Activated naive CD4-positive, alpha-beta T cell treated with anti-CD3 and anti-CD28 coated beads, Interleukin-2, amount 50 U/mL, for 16 hours (primary cell): ENCODE measurements around the gene PPP1R13B.
A peak's percentile ranks its signal among the peaks of the same experiment; 100 is the strongest.
"Not testable (repeated sequence)": the region's sequence is repeated elsewhere in the genome, so short reads cannot be mapped to it uniquely, and the experiment has no call there.

Experiments used
- DNase-seq: peaks from one replicate; pipeline ENCODE4 v3.0.0-alpha.2; 2020

PPP1R13B gene

GRCh38 chr14:103830511-103831270, 16.7 kb downstream of the PPP1R13B start:
- no peak for DNase-seq

DNA sequence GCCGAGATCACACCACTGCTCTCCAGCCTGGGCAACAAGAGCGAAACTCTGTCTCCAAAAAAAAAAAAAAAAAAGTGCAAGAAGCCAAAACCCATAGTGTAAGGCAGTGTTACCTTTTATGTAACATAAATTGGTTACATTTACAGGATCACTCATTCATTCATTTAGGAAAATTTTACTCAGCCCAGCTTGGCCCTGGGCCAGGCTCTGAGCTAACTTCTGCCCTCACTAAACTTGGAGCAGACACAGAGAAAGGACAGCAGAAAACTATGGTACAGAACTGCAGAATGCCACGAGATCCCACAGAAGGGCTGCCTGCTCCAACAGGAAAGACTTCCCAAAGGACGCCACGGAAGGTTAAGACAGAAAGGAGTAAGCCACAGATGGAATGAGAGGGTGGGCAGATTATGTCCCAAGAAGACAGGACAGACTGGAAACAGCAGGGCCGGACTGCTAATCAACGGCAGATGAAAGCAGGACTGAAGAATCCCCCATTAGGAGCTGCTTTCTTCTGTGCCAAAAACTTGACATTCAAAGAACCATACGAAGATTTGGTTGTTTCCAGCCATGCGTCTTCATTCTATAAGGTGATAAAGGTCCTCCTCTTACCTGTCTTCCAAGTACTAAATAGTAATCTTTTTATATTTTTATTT, 18.9 kb downstream of the PPP1R13B start:
- DNase-seq, result peak; percentile 27

- DNase-seq, result no peak
Observed at GRCh38 chr14:103825101-103825500, 22.3 kb downstream of the PPP1R13B start.

DNA sequence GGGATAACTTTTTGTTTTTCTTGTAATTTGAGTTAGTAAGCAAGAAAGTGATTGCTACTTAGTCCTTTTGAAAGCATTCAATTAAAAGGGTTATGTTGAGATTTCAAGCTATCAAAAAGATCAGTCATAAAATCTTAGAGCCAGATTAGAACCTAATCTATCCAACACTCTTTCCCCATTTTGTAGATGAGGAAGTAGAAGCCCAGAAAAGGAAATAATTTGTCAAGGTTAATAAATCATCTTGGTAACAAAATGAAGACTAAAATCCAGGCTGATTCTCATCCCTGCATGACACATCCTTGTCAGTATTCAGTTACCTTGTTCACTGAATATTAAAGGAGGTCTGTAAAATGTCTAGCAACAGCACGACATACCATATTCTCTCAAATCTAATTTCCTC, 26.5 kb downstream of the PPP1R13B start:
- DNase-seq, result no peak

DNA sequence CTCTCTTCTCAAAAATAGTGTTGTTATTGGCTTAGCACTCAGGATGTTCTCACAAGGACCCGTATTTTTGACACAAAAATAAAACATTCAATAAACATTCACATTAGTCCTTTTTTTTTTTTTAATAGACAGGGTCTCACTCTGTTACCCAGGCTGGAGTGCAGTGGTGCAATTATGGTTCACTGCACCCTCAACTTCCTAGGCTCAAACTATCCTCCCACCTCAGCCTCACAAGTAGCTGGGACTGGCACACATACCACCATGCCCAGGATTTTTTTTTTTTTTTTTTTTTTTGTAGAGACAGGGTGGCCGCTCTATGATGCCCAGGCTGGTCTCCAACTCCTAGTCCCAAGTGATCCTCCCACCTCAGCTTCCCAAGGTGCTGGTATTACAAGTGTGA, 27.0 kb downstream of the PPP1R13B start:
- DNase-seq, result no peak

DNA sequence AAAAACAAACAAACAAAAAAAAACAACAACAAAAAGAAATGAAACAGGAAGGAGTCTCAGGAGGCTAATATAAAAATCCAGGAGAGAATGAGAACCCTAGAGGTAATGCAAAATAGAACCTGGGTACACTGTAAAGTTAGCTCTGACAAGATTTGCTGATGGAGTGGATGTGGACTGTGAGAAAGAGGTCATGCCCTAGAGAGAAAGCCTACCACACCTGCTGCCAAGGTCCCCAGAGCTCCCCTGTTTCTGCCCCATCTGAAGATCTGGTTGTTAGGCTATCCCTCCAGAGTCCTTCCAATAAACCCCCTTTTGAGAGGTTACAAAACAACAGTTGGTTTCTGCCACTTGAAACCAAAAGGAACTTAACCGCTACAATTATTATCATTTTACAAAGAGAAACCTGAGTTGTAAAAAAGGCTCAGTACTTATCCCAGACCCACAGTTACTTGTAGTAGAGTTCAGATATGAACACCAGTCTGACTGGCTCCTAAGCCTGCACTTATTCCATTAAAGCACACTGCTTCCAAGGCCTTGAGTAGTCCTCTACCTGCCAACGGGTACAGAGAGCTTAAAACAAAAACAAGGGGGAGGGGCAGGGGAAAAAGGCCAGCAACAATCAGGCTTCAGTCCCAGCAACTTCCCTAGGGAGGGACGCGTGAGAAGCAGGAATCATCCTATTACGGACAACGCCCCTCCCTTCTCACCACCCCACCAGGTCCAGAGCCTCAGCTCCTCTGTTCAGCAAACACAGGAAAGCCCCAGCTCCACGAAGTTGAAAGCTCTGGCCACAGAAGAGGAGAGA, 27.7 kb downstream of the PPP1R13B start:
- no peak for DNase-seq

GRCh38 chr14:103818870-103819269, 28.5 kb downstream of the PPP1R13B start:
- no peak for DNase-seq

- DNase-seq, result no peak
Observed at GRCh38 chr14:103818422-103818821, 29.0 kb downstream of the PPP1R13B start.

DNA sequence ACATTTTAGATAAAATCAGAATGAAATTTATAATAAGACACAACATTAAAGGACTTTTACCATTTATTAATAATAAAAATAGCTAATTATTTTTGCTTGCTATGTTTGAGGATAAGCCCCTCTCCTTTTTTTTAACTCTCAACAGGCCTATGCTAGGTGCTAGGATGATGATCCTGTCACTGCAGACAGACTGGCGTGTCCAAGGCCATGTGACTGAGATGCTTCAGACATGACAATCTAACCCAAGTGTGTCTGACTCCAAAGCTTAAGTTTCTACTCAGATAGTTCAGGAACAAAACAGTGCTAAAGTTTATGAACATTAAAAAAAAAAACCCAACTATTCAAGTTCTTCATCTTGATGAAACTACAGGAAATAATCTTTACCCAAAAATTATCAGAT, 29.8 kb downstream of the PPP1R13B start:
- DNase-seq, result no peak

DNA sequence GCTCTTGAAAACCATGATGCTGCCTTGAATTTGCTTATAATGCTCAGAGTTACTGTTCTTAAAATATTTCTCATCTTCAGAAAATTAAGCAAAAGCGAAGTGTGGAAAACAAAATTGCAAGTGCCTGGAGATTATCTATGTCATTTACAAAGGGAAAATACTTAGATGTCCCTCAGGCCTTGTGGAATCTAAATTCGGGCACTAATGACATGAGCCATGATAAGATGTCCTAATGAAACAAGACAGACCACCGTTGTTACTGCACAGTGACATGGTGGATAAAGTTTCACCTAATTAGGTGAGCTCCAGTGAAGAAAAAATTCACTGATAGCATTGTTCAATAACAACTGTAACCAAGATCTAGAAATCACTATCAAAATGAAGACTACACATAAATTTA, 30.4 kb downstream of the PPP1R13B start:
- no peak for DNase-seq

- DNase-seq, result no peak
Observed at GRCh38 chr14:103815253-103815652, 32.1 kb downstream of the PPP1R13B start.

DNA sequence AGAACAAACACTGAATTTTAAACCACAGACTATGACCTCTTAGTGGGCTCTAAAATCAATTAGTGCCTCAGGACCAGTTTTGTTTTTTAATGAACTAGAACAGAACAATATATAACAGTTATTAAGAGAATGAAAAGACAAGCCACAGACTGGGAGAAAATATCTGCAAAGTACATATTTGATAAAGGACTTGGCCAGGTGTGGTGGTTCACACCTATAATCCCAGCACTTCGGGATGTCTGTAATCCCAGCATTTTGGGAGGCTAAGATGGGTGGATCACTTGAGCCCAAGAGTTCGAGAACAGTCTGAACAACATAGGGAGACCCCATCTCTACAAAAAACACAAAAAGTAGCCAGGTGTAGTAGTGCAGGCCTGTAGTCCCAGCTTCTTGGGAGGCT, 36.2 kb downstream of the PPP1R13B start:
- DNase-seq, result no peak

DNA sequence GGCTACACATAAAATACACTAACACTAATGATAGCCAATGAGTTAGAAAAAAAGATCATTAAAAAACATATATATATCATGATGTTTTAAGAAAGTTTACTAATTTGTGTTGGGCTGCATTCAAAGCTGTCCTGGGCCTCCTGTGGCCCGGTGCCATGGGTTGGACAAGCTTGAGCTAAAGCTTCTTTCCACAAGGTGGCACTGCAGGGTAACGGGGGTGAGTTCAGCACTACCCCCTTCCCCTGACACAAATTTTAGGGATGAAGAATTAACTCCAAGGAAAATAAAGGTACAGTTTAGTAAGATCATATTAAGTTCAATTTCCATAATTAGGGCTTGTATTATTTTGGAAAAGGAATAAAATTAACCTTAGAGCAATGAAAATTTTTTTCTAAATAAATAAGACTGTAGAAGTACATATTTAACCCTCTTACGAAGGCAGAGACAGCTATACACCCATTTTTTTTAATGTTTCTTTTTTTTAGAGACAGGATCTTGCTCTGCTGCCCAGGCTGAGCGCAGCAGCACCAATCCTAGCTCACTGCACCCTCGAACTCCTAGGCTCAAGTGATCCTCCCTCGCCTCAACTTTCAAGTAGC, 38.9 kb downstream of the PPP1R13B start:
- peak; percentile 65 for DNase-seq

DNA sequence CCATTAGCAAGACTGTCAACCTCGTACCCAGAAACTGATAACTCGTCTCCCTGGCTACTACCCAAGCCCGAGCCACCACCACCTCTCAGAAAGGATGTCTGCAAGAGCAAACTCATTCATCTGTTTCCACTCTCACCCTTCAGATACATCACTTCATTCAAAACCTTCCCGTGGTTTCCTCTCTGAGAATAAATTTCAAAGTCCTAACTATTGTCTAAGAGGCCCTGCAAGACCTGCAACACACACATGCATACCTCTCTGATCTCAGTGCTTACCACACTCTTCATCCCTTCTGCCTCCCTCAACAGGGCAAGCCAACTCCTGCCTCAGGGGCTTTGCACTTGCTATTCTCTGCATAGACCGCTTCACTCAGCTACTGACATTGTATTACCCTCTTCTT, 40.6 kb downstream of the PPP1R13B start:
- no peak for DNase-seq

DNA sequence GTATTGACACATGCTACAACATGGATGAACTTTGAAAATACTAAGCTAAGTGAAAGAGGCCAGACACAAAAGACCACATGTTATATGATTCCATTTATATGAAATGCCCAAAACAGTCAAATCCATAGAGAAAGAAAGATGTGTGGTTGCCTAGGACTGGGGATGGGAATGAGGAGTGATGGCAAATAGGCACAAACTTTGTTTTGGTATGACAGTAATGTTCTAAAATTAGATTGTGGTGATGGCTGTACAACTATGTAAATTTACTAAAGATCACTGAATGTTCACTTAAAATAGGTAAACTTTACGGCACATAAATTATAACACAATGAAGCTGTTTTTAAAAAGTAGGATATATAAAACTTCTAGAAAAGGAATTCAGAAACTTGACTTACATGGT, 41.7 kb downstream of the PPP1R13B start:
- DNase-seq, result no peak

- no peak for DNase-seq
Observed at GRCh38 chr14:103803661-103804060, 43.7 kb downstream of the PPP1R13B start.

- no peak for DNase-seq
Observed at GRCh38 chr14:103802356-103802755, 45.0 kb downstream of the PPP1R13B start.

- no peak for DNase-seq
Observed at GRCh38 chr14:103801459-103801858, 45.9 kb downstream of the PPP1R13B start.

DNA sequence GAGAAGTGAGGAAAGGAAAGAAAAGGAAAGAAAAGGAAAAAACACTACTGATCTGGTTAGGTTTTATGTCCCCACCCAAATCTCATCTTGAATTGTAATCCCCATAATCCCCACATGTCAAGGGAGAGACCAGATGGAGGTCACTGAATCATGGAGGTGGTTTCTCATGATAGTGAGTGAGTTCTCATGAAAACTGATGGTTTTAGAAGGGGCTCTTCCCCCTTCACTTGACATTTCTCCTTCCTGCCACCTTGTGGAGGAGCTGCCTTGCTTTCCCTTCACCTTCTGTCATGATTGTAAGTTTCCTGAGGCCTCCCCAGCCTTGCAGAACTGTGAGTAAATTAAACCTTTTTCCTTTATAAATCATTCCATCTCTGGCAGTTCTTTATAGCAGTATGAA, 54.2 kb downstream of the PPP1R13B start:
- DNase-seq, result not testable (repeated sequence)

- DNase-seq, result no peak
Observed at GRCh38 chr14:103788086-103788485, 59.3 kb downstream of the PPP1R13B start.

DNA sequence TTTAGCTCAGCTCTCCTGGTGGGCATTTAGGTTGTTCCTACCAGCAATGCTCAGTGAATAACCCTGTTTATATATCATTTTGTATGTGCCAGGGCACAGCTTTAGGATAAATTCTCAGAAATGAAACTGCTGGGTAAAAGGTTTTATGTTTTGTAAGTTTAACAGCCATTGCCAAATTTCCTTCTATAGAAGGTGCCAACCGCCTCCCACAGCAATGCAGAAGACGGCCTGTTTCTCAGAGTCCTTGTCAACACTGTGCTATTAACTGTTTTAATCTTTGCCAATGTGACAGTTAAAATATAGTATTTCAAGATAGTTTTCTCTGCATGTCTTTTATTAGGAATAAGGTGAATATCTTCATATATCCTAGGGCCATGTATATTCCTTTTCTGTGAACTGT, 65.0 kb downstream of the PPP1R13B start:
- DNase-seq, result no peak

GRCh38 chr14:103776319-103776718, 71.1 kb downstream of the PPP1R13B start:
- not testable (repeated sequence) for DNase-seq

DNA sequence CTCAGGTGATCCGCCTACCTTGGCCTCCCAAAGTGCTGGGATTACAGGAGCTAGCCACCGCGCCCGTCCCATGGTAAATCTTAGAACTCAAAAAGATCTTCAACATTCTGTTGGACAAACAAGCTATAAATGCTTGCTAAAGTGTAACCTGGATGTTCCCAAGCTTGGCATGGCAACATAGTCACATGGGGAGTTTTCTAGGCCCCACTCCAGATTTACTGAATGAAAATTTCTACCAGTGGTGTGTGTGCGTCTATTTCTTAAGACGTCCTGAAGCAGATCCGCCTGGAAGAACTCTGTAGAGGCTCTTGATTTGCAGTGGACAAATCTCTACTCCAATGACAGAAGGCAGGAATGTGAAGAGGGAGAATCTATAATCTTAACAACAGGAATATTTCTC, 71.9 kb downstream of the PPP1R13B start:
- no peak for DNase-seq
